Left lung (tissue), 10 donors: Measurements from ENCODE around the gene ANTXR2. TPM values are rescaled to one million over a fixed set of nuclear protein-coding genes. Genes with fewer than 3 reads are reported as not detected.

Experiments used
- ATAC-seq: fragments of 200-7000 bp; cut with Tn5 transposase; one replicate; pipeline ENCODE4 v1.9.1; 2020; ENCODE audit warnings: moderate library complexity
- DNase-seq, 4 donors: peaks; one replicate each; pipeline ENCODE4 v3.0.0-alpha.2; 2013 to 2020
- H3K27ac ChIP-seq, 2 donors: fragments of 200-600 bp; sonication (generic) in 1 of 2; one replicate each; pipeline versions ENCODE4 v1.5.0 to v1.8.0; 2020 to 2021
- H3K27me3 ChIP-seq, 2 donors: fragments of 200-600 bp; sonication (generic) in 1 of 2; one replicate each; pipeline versions ENCODE4 v1.5.0 to v1.8.0; 2020 to 2021
- H3K36me3 ChIP-seq, 2 donors: fragments of 200-600 bp; sonication (generic) in 1 of 2; one replicate each; pipeline versions ENCODE4 v1.5.0 to v1.8.0; 2020 to 2021
- H3K4me1 ChIP-seq, 2 donors: fragments of 200-600 bp; one replicate each; pipeline ENCODE4 v1.8.0; 2021
- H3K4me3 ChIP-seq, 2 donors: fragments of 200-600 bp; sonication (generic) in 1 of 2; one replicate each; pipeline versions ENCODE4 v1.5.0 to v1.8.0; 2020 to 2021; ENCODE audit warnings: mild to moderate bottlenecking in 1 of 2
- H3K9me3 ChIP-seq, 2 donors: fragments of 200-600 bp; sonication (generic) in 1 of 2; one replicate each; pipeline versions ENCODE4 v1.5.0 to v1.8.0; 2020 to 2021
- intact Hi-C, 2 donors: fragments of 100-400 bp; cut with DNase I; formaldehyde crosslinking; loops; one replicate each; pipeline versions ENCODE4 v1.11.2 to v1.14.2; 2022
- polyA plus RNA-seq, 6 donors: library from polyadenylated mRNA; unstranded; fragments of 120-200 nt; gene quantifications; one replicate each; pipeline ENCODE4 v1.2.1, GENCODE V29; 2013; ENCODE audit not compliant: insufficient read length in 6 of 6
- total RNA-seq, 2 donors: library from RNA; stranded (reverse); fragmentation: NEBNext Ultra II Directional; extraction: Animal tissue kit (Norgen Biotek cat#: 25700); gene quantifications; one replicate each; pipeline ENCODE4 v1.2.1, GENCODE V29; 2021
- TF ChIP-seq, protein P1 (sequence below), 2 donors: fragments of 200-600 bp; sonication (generic) in 1 of 2; IDR thresholded peaks; one replicate each; pipeline versions ENCODE4 v1.5.0 to v1.8.0; 2021; ENCODE audit warnings: antibody characterized with exemption in 2 of 2
- donor health status: DM: no; HTN: yes; CAD: no.
- donor health status: DM: no; HTN: no; CAD: no.

Gene ANTXR2
- total and polyA plus RNA-seq, 8 donors: 45.6 to 73.3 (median 66.1) TPM

DNA sequence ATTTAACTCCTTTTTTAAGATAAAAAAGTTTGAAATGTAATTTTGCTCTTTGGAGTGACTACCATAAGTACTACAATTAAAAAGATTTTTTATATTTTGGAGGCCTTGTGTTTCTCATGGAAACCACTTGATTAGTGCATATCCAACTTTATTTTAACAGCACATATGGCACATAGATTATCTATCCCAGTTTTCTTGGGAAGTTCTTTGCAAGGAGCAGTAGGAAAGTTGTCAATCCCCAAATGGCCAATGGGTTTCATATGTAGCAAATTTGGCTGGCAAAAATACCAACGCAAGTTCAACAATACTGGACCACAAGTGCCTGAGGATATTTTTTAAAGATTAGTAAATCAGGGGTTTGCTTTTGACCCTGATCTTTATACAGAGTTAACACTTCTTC lies 15.4 kb upstream of the ANTXR2 start:
- no peak overlapping the region for H3K27ac ChIP-seq
- TF ChIP-seq, protein P1, sequence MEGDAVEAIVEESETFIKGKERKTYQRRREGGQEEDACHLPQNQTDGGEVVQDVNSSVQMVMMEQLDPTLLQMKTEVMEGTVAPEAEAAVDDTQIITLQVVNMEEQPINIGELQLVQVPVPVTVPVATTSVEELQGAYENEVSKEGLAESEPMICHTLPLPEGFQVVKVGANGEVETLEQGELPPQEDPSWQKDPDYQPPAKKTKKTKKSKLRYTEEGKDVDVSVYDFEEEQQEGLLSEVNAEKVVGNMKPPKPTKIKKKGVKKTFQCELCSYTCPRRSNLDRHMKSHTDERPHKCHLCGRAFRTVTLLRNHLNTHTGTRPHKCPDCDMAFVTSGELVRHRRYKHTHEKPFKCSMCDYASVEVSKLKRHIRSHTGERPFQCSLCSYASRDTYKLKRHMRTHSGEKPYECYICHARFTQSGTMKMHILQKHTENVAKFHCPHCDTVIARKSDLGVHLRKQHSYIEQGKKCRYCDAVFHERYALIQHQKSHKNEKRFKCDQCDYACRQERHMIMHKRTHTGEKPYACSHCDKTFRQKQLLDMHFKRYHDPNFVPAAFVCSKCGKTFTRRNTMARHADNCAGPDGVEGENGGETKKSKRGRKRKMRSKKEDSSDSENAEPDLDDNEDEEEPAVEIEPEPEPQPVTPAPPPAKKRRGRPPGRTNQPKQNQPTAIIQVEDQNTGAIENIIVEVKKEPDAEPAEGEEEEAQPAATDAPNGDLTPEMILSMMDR (IDR thresholded peaks at IDR 0.05): no peak
- no peaks in the 10 kb centered on the region for H3K9me3 ChIP-seq
- H3K4me1 ChIP-seq: no peaks in the 10 kb centered on the region
- H3K36me3 ChIP-seq: no peaks in the 10 kb centered on the region
- intact Hi-C loops: no loop called here
- no peak overlapping the region for H3K4me3 ChIP-seq
- no peak for DNase-seq
- no peak for ATAC-seq
- H3K27me3 ChIP-seq: no peaks in the 10 kb centered on the region

DNA sequence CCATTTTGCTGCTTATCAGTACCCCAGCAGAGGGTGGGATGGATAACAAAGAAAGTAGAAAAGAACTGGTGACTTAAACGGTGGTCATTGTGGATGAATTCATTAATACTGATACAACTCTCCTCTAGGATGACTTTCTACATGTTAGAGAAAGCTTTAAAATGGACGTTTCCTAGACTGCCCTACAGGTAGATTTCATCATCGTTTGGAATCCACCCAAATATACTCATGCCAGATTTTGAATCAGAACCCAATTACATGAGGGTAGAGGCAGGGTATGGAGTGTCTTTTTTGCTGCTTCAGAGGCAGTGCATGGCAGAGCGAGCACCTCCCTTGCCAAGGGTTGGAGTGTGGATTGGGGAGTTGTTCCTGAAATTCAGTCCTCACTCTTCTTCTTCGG lies 13.3 kb upstream of the ANTXR2 start:
- DNase-seq (no peak), ATAC-seq (no peak)
- intact Hi-C loops: no loop called here
- no peaks in the 10 kb centered on the region for H3K27me3 ChIP-seq
- no peaks in the 10 kb centered on the region for H3K4me1 ChIP-seq
- H3K9me3 ChIP-seq: no peaks in the 10 kb centered on the region
- no peak overlapping the region for H3K27ac ChIP-seq
- no peaks in the 10 kb centered on the region for H3K36me3 ChIP-seq
- H3K4me3 ChIP-seq: no peak overlapping the region
- TF ChIP-seq, protein P1 (IDR thresholded peaks at IDR 0.05): no peak

DNA sequence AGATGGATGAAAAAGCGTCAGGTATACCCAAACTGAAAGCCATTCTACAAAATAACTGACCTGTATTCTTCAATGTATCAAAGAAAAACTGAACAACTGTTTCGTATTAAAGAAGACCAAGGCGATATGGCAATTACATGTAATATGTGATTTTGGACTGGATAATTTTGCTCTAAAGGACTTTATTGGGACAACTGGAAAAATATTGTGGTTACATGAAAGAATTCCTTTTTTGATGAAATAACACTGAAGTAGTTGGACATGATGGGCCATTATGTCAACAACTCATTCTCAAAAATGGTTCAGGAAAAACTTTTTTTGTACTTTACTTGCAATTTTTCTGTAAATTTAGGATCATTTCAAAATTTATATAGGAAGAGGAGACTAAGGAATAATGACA lies 12.1 kb upstream of the ANTXR2 start:
- DNase-seq: no peak
- Histone ChIP-seq H3K36me3 (no peaks in the 10 kb centered on the region), H3K4me3 (no peak overlapping the region), H3K9me3 (no peaks in the 10 kb centered on the region), H3K4me1 (no peaks in the 10 kb centered on the region), H3K27ac (no peak overlapping the region), H3K27me3 (no peaks in the 10 kb centered on the region)
- TF ChIP-seq, protein P1 (IDR thresholded peaks at IDR 0.05): no peak
- intact Hi-C loops: no loop called here
- no peak for ATAC-seq

DNA sequence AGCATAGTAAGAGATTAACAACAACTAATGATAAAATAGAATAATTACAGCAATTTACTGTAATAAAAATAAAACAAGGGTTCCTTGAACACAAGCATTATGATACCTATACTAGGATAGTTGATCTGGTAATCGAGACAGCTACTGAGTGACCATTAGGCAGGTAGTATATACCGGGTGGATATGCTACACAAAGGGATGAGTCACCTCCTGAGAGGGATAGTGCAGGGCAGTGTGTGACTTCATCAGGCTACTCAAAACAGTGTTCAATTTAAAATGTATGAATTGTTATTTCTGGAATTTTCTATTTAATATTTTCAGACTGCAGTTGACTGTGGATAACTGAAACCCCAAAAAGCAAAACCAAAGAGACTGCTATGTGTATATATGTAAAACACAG lies 9.7 kb upstream of the ANTXR2 start:
- peaks cover 0 to 12% of the 10 kb centered on the region in 2 donors for H3K4me1 ChIP-seq
- TF ChIP-seq, protein P1 (IDR thresholded peaks at IDR 0.05): no peak
- H3K4me3 ChIP-seq: no peak overlapping the region
- H3K27me3 ChIP-seq: no peaks in the 10 kb centered on the region
- intact Hi-C loops: no loop called here
- no peak overlapping the region for H3K27ac ChIP-seq
- ATAC-seq (no peak), DNase-seq (no peak)
- no peaks in the 10 kb centered on the region for H3K9me3 ChIP-seq
- H3K36me3 ChIP-seq: no peaks in the 10 kb centered on the region

DNA sequence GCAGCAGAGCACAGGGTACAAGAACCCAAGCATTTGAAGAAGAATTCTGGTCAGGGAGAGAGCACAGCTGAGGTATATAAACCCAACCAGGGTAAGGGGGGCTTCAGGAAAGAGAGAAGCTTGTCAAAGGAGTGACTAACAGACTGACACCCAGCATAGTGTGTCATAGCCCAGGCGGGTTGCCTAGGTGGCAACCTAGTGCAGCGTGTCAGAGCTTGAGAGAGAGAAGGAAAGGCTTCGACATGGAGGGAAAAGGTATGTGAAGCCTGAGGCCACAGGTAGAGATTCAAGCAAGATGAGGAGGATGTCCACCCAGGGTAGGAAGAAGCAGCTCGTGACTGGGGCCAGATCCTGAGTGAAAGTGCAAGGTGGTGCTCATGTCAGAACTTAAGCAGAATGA lies 8.5 kb upstream of the ANTXR2 start:
- no peak for ATAC-seq
- no peak for DNase-seq
- Histone ChIP-seq H3K27me3 (no peaks in the 10 kb centered on the region), H3K9me3 (no peaks in the 10 kb centered on the region), H3K36me3 (no peaks in the 10 kb centered on the region), H3K27ac (no peak overlapping the region), H3K4me1 (peaks cover 0 to 21% of the 10 kb centered on the region in 2 donors), H3K4me3 (no peak overlapping the region)
- TF ChIP-seq, protein P1 (IDR thresholded peaks at IDR 0.05): no peak
- intact Hi-C loops: no loop called here
